ENCODE results near the gene C20orf202. TPM values are rescaled to one million over a fixed set of nuclear protein-coding genes. Genes with fewer than 3 reads are reported as not detected.

The C20orf202 gene
- total RNA-seq, 3 donors from 2014 or later = 0.33 to 0.48 TPM; not detected in 1

GRCh38 chr20:1198751-1199150 is 4.5 kb upstream of the C20orf202 start:
- TF ChIP-seq POLR2A (IDR thresholded peaks at IDR 0.05) (no peak), POLR2AphosphoS5 (IDR thresholded peaks at IDR 0.05) (no peak)
- TF ChIP-seq, protein P1, sequence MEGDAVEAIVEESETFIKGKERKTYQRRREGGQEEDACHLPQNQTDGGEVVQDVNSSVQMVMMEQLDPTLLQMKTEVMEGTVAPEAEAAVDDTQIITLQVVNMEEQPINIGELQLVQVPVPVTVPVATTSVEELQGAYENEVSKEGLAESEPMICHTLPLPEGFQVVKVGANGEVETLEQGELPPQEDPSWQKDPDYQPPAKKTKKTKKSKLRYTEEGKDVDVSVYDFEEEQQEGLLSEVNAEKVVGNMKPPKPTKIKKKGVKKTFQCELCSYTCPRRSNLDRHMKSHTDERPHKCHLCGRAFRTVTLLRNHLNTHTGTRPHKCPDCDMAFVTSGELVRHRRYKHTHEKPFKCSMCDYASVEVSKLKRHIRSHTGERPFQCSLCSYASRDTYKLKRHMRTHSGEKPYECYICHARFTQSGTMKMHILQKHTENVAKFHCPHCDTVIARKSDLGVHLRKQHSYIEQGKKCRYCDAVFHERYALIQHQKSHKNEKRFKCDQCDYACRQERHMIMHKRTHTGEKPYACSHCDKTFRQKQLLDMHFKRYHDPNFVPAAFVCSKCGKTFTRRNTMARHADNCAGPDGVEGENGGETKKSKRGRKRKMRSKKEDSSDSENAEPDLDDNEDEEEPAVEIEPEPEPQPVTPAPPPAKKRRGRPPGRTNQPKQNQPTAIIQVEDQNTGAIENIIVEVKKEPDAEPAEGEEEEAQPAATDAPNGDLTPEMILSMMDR (IDR thresholded peaks at IDR 0.05) = no peak
- no peak for DNase-seq (ENCODE audit: low spot score in 2 of 2)
- intact Hi-C loops (cut with DNase I; ENCODE audit: low total_unique reads) = no loop called here
- H3K4me1 ChIP-seq = no peaks in the 10 kb centered on the region
- H3K4me3 ChIP-seq = no peak overlapping the region
- no peak overlapping the region for H3K27ac ChIP-seq
- no peaks in the 10 kb centered on the region for H3K9me3 ChIP-seq
- H3K36me3 ChIP-seq = no peaks in the 10 kb centered on the region
- no peaks in the 10 kb centered on the region for H3K27me3 ChIP-seq

DNA sequence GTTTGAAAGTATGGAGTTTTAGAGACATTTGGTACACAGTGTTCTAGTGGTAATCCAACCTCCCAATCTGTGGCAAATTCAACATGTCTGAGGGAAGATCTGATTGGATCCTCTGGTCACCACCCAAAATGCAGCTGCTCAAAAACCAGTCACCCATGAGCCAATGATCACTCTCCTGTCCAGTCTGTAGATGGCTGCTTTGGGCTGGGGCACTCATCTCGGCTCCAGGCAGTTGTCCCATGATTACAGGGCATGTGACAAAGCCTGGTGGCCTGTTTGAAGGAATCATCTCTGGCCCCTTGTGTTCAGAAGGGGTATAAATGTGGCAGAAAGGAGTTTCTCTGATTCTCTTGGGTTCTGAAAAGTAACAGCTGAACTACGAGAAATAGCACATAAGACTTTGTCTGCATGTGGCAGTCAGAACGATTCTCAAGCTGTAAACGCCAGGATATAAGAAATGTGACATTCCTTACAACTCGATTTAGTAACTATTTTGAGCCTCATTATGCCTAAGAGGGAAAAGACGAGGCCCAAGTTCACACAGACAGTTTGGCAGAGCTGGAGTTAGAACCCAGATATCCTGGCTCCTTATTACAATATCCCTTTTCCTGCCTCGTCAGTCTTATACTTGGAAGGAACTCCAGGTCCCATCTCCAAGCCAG is 3.9 kb upstream of the C20orf202 start:
- H3K27ac ChIP-seq = peak overlapping the region in 1 of 2 donors; percentile 1
- no peaks in the 10 kb centered on the region for H3K4me1 ChIP-seq
- intact Hi-C loops (cut with DNase I; ENCODE audit: low total_unique reads) = no loop called here
- TF ChIP-seq, protein P1 (IDR thresholded peaks at IDR 0.05) = no peak
- TF ChIP-seq POLR2AphosphoS5 (IDR thresholded peaks at IDR 0.05) (no peak), POLR2A (IDR thresholded peaks at IDR 0.05) (no peak)
- DNase-seq (ENCODE audit: low spot score in 2 of 2) = no peak
- H3K36me3 ChIP-seq = no peaks in the 10 kb centered on the region
- no peaks in the 10 kb centered on the region for H3K27me3 ChIP-seq
- no peaks in the 10 kb centered on the region for H3K9me3 ChIP-seq
- no peak overlapping the region for H3K4me3 ChIP-seq

DNA sequence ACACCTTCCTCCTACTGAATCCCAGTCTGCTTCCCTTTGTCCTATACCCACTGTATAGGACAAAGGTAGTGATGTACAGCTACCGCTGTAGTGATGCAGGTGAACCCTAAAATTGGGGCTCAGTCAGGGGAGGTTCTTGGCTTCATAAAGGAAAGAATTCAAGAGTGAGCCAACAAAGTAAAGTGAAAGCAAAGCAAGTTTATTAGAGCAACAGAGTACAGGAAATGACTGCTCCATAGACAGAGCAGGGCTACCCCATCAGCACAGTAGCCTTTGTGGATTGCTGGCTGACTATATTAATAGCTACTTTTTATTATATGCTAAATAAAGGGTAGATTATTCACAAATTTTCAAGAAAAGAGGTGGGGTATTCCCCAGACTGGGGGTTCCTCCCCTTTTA is 3.3 kb upstream of the C20orf202 start:
- no peaks in the 10 kb centered on the region for H3K9me3 ChIP-seq
- no peaks in the 10 kb centered on the region for H3K4me1 ChIP-seq
- TF ChIP-seq POLR2A (IDR thresholded peaks at IDR 0.05) (no peak), POLR2AphosphoS5 (IDR thresholded peaks at IDR 0.05) (no peak)
- TF ChIP-seq, protein P1 (IDR thresholded peaks at IDR 0.05) = no peak
- intact Hi-C loops (cut with DNase I; ENCODE audit: low total_unique reads) = no loop called here
- no peaks in the 10 kb centered on the region for H3K36me3 ChIP-seq
- no peaks in the 10 kb centered on the region for H3K27me3 ChIP-seq
- no peak overlapping the region for H3K4me3 ChIP-seq
- H3K27ac ChIP-seq = peak overlapping the region in 1 of 2 donors; percentile 1
- no peak for DNase-seq (ENCODE audit: low spot score in 2 of 2)

GRCh38 chr20:1203630-1204029 is 376 bp downstream of the C20orf202 start:
- Histone ChIP-seq H3K4me3 (no peak overlapping the region), H3K27ac (no peak overlapping the region), H3K9me3 (no peaks in the 10 kb centered on the region), H3K36me3 (no peaks in the 10 kb centered on the region), H3K27me3 (no peaks in the 10 kb centered on the region), H3K4me1 (no peaks in the 10 kb centered on the region)
- no peak for DNase-seq (ENCODE audit: low spot score in 2 of 2)
- TF ChIP-seq POLR2AphosphoS5 (IDR thresholded peaks at IDR 0.05) = no peak
- TF ChIP-seq, protein P1 (IDR thresholded peaks at IDR 0.05) = no peak
- TF ChIP-seq POLR2A (IDR thresholded peaks at IDR 0.05) = no peak
- intact Hi-C loops (cut with DNase I; ENCODE audit: low total_unique reads) = no loop called here

DNA sequence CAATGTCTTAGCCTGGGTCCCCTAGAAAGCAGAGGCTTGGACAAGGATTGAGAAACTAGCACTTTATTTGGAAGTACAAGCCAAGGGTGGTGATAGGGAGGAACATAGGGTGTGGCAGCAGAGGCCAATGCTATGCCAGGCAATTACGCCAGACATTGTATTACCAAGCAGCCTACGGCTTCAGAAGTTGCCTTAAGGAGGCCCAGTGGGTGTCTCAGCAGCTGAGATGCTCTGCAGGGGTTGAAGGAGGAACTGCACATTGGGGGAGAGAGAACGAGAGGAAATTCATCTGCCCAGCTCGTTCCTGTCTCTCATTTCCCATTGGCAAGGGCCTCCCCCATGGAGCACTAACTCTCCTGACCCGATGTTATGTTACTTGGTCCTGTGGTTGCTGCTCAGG is 859 bp downstream of the C20orf202 start:
- H3K27me3 ChIP-seq = no peaks in the 10 kb centered on the region
- H3K36me3 ChIP-seq = no peaks in the 10 kb centered on the region

More for the DNA sequence above, 859 bp downstream of the C20orf202 start:
- Histone ChIP-seq H3K4me3 (no peak overlapping the region), H3K9me3 (no peaks in the 10 kb centered on the region), H3K27ac (peak overlapping the region in 1 of 2 donors; percentile 38), H3K4me1 (no peaks in the 10 kb centered on the region)
- DNase-seq (ENCODE audit: low spot score in 2 of 2) = no peak
- TF ChIP-seq, protein P1 (IDR thresholded peaks at IDR 0.05) = no peak
- TF ChIP-seq POLR2AphosphoS5 (IDR thresholded peaks at IDR 0.05) (no peak), POLR2A (IDR thresholded peaks at IDR 0.05) (no peak)
- intact Hi-C loops (cut with DNase I; ENCODE audit: low total_unique reads) = no loop called here
